GM19240 (cell line): ENCODE measurements around the gene ADRA2A.

Experiments
- DNase-seq: peaks from one replicate; pipeline ENCODE4 v3.0.0; 2011; ENCODE audit warnings: low spot score; ENCODE audit not compliant: insufficient read length

The ADRA2A gene

GRCh38 chr10:111076682-111077478 is at the start of gene ADRA2A:
Gene ADRA2A, plus strand, starts transcription at chr10:111077029. Its CDS starts 968 bp downstream, at chr10:111077997.
- no peak for DNase-seq

DNA sequence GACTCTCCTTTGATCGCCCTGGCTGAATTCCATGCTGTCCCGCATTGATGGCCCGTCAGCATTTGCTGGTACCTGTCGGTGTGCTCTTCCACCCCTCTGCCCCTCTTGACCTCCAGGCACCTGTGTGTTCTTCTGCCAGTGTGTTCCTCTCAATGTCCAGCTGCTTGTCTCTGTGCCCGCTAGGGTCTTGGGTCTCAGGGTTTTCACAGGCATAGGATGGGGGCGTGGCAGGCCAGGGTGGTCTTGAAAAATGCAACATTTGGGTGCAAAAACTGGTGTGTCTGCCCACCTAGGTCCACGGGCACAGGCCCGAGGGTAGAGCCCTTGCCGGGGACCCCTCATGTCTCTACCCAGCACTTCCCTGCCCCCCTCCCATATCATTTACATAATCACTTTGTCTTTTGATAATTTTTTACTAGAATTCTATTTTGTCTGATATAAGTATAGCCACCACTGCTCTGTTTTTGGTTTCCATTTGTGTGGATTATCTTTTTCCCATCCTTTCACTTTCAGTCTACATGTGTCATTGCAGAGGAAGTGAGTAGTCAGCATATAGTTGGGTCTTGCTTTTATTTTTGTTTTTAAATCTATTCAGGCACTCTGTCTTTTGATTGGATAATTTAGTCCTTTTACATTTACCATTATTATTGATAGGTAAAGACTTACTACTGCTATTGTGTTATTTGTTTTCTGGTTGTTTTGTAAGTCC is 46.6 kb upstream of the ADRA2A start:
- DNase-seq = no peak

DNA sequence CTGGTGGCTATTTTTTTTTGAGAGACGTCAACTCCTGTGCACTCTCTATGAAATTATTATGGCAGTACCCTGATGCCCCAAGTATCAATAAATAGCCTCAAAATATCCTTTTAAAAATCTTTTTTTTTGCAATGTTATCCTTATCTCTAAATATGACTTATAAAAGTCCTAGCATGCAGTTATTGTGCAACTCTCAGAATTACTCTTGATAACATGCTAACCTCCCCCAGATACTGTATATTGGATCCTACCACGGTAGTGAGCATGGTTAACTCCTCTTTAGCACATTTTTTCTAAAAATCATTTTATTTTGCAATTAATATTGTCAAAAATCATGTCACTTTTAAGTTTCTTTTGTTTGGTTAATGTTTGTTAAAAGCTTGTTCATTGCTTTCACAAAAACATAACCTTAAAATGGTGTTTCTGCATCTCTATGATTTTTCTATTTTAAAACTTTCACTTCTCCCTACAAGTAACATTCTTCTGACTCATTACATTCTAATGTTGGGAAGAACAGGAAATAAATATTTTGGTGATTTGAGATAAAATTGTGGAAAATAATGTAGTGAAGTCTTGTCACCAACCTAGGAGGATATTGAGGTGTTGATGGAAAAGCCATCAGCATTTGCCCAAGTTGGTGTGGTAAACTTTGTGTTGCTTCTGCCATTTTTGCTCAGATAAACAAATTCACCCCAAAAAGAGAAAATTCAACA is 42.1 kb upstream of the ADRA2A start:
- no peak for DNase-seq

DNA sequence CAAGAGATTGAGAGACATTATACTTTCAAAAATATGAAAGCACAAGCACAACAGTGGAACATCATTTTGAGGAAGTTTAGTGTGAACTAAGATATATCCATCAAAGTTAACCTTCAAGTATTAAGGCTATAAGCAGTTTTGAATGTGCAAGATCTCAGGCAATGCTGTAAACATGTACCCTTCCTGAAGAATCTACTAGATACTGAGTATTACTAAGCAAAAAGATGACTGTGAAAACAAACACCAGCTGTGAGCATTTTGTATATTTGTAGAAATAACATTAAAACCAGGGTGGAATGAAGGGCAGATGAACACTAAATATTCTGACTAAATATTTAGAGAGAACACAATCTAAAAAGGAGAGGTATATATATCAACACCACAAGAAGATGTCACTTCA is 41.3 kb upstream of the ADRA2A start:
- no peak for DNase-seq

- DNase-seq = no peak
Measured at GRCh38 chr10:111037858-111038257, 39.0 kb upstream of the ADRA2A start.

- no peak for DNase-seq
Measured at GRCh38 chr10:111039522-111039921, 37.3 kb upstream of the ADRA2A start.

DNA sequence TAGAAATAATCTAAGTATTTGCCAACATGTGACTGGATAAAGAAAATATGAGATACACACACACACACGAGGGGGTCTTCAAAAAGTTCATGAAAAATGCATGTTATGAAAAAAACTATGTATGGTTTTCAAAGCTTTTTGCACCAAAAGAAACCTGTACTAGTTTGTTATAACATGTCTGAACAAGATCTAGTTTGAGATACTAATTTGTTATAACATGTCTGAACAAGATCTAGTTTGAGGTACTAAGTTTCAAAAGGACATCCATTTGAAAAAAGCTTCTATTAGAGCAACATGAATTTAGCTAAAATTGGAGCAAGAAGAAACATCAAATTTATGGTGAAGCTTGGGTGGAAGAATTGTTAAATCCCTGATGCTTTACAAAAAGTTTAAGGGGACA is 19.8 kb upstream of the ADRA2A start:
- DNase-seq = no peak

DNA sequence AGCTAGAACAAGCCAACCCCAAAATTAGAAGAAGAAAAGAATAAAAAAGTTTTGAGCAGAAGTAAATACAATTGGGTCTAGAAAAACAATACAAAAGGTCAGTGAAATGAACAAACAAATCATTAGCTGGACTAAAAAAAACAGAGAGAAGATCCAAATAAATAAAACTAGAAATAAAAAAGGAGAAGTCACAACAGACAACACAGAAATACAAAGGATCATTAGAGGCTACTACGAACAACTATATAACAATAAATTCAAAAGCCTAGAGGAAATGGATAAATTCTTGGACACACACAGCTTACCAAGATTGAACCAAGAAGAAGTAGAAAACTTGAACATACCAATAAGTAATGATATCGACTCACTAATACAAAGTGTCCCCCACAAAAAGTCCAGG is 13.4 kb upstream of the ADRA2A start:
- no peak for DNase-seq

DNA sequence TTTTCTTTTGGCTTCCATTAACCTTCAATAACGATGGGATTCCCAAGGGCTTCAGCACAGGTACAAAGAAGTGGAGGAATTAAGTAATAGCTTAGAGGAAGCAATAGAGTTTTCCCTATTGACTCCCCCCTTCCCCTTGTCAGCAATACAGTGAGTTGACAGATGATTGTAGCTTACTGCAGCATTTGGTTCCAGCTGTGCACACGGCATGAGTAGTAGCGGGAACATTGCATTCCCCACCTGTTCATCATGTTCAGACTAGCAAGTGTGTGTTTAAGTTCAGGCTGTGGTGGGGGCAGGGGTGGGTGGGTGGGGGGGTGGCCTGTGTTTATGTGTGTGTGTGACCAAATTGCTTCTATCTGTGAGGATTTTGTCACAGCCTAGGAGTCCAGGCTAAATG is 4.6 kb upstream of the ADRA2A start:
- no peak for DNase-seq

GRCh38 chr10:111075577-111076185 is 1.1 kb upstream of the ADRA2A start:
- no peak for DNase-seq

DNA sequence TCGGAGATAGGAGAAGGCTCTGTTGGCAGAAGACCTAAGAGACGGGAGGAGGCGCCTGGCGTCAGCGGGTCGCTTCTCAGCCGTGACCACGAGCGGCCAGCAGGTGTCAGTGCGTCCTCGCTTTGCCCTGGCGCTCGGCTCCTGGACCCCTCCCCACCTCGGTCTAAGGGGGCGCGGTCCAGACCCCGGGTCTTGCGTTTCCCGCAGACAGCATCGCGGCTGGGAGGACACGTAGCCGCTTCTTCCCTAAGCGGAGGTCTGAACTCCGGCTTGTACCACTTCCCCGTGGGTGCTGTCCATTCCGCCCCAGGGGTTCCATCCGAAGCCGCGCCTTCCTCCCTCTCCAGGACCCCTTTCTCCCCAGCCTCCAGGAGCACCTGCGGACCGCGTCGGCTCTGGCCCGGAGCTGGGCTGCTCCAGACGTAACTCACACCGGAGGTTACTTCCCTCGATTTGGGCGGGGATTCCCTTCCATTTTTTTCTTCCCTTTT is 593 bp upstream of the ADRA2A start:
- DNase-seq = peak; percentile 73

DNA sequence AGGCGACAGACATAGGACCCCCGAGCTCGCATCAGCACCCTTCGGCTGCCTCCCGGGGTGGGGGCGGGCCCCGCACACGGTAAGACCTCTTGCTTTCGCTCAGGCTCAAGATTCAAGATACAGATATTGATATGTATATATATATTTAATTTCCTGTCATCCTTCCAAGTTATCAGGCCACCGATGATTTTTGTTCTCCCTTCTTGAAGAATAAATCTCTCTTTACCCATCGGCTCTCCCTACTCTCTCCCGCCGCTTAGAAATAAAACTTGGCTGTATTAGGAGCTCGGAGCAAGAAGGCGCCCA is 603 bp downstream of the ADRA2A start:
- DNase-seq = no peak

DNA sequence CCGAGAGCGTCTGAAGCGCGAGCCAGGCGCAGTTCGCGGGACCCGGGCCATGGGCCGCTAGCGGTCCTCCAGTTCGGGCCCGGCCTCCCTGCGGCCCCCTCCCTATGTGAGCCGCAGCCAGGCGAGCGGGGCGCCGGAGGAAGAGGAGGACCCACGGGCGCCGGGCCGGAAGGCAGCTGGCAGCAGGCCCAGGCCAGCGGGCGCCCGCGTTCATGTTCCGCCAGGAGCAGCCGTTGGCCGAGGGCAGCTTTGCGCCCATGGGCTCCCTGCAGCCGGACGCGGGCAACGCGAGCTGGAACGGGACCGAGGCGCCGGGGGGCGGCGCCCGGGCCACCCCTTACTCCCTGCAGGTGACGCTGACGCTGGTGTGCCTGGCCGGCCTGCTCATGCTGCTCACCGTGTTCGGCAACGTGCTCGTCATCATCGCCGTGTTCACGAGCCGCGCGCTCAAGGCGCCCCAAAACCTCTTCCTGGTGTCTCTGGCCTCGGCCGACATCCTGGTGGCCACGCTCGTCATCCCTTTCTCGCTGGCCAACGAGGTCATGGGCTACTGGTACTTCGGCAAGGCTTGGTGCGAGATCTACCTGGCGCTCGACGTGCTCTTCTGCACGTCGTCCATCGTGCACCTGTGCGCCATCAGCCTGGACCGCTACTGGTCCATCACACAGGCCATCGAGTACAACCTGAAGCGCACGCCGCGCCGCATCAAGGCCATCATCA is 1.1 kb downstream of the ADRA2A start:
- DNase-seq = no peak

DNA sequence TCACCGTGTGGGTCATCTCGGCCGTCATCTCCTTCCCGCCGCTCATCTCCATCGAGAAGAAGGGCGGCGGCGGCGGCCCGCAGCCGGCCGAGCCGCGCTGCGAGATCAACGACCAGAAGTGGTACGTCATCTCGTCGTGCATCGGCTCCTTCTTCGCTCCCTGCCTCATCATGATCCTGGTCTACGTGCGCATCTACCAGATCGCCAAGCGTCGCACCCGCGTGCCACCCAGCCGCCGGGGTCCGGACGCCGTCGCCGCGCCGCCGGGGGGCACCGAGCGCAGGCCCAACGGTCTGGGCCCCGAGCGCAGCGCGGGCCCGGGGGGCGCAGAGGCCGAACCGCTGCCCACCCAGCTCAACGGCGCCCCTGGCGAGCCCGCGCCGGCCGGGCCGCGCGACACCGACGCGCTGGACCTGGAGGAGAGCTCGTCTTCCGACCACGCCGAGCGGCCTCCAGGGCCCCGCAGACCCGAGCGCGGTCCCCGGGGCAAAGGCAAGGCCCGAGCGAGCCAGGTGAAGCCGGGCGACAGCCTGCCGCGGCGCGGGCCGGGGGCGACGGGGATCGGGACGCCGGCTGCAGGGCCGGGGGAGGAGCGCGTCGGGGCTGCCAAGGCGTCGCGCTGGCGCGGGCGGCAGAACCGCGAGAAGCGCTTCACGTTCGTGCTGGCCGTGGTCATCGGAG is 1.8 kb downstream of the ADRA2A start:
- DNase-seq = no peak

- no peak for DNase-seq
Measured at GRCh38 chr10:111079241-111079760, 2.5 kb downstream of the ADRA2A start.

DNA sequence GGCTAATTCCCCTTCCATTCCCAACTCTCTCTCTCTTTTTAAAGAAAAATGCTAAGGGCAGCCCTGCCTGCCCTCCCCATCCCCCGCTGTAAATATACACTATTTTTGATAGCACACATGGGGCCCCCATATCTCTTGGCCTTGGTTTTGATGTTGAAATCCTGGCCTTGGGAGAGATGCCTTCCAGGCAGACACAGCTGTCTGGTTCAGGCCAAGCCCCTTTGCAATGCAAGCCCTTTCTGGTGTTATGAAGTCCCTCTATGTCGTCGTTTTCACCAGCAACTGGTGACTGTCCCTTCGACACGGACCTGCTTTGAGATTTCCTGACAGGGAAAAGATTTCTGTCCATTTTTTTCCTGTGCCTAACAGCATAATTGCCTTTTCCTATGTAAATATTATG is 3.0 kb downstream of the ADRA2A start:
- DNase-seq = no peak

- DNase-seq = no peak
Measured at GRCh38 chr10:111080224-111080623, 3.4 kb downstream of the ADRA2A start.

DNA sequence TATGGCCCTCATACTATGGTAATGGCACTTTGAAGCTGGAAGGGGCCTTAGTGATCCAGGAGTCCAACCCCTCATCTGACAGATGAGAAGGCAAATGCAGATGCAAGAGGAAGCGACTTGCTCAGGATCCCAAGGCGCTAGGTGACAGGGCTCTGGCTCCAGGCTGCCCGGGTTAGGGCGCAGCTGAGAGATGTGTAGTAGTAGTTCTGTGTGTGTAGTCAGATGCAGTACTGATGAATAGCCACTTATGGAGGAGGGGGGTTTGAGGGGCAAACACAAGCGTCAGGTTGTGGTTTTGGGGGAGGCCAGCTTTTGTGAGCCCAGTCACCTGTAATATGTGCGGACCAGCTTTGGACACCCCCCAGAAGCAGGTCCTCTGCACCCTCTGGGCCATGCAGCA is 4.8 kb downstream of the ADRA2A start:
- no peak for DNase-seq

GRCh38 chr10:111082102-111082975 is 5.5 kb downstream of the ADRA2A start:
- no peak for DNase-seq
